Mesenchymal stem cell (in vitro differentiated cells and primary cell): ENCODE data around the gene SH3BP2.
A peak's percentile ranks its signal among the peaks of the same experiment; 100 is the strongest.

ENCODE experiments used
- DNase-seq: peaks from one replicate; pipeline ENCODE4 v3.0.0-alpha.2; 2013
- H2AFZ ChIP-seq: one replicate; pipeline ENCODE4 v1.6.1; 2013; ENCODE audit warnings: low read depth, mild to moderate bottlenecking, control low read depth, inconsistent platforms, low read length, moderate library complexity
- H2AK5ac ChIP-seq: 2 replicates; pipeline ENCODE4 v1.6.1; 2013; ENCODE audit warnings: low read length, moderate library complexity, mild to moderate bottlenecking, inconsistent platforms; ENCODE audit not compliant: severe bottlenecking
- H2BK120ac ChIP-seq: one replicate; pipeline ENCODE4 v1.6.1; 2013; ENCODE audit warnings: low read depth, mild to moderate bottlenecking, inconsistent platforms, low read length, moderate library complexity
- H2BK12ac ChIP-seq, 2 experiments: one replicate each; pipeline ENCODE4 v1.6.1; 2013; ENCODE audit warnings: inconsistent platforms in 2 of 2, low read length in 2 of 2, mild to moderate bottlenecking in 2 of 2, moderate library complexity in 2 of 2, control low read depth in 1 of 2
- H2BK15ac ChIP-seq: one replicate; pipeline ENCODE4 v1.6.1; 2013; ENCODE audit warnings: mild to moderate bottlenecking, low read depth, inconsistent platforms; ENCODE audit not compliant: poor library complexity, severe bottlenecking
- H2BK5ac ChIP-seq: 2 replicates; pipeline ENCODE4 v1.6.1; 2013; ENCODE audit warnings: low read depth, mild to moderate bottlenecking, low read length, control low read depth, inconsistent platforms; ENCODE audit not compliant: poor library complexity, severe bottlenecking
- H3K14ac ChIP-seq, 2 experiments: one replicate each; pipeline ENCODE4 v1.6.1; 2013; ENCODE audit warnings: inconsistent platforms in 2 of 2, low read length in 2 of 2, control low read depth in 1 of 2, mild to moderate bottlenecking in 1 of 2, moderate library complexity in 1 of 2
- H3K18ac ChIP-seq, 2 experiments: one replicate each; pipeline ENCODE4 v1.6.1; 2013; ENCODE audit warnings: inconsistent platforms in 2 of 2, low read length in 2 of 2, control low read depth in 1 of 2, low read depth in 1 of 2, mild to moderate bottlenecking in 1 of 2
- H3K23ac ChIP-seq, 2 experiments: one replicate each; pipeline ENCODE4 v1.6.1; 2013; ENCODE audit warnings: inconsistent platforms in 2 of 2, low read length in 2 of 2, mild to moderate bottlenecking in 2 of 2, moderate library complexity in 2 of 2, control low read depth in 1 of 2
- H3K27ac ChIP-seq: 2 replicates; pipeline ENCODE4 v1.5.1; 2013; ENCODE audit warnings: mild to moderate bottlenecking, moderate library complexity, low read length, control low read depth, inconsistent platforms; ENCODE audit not compliant: poor library complexity, severe bottlenecking
- H3K27me3 ChIP-seq, 2 experiments: 2 replicates each; pipeline versions ENCODE4 v1.6.1 to v1.7.0; 2013; ENCODE audit warnings: low read length in 2 of 2, mild to moderate bottlenecking in 2 of 2, moderate library complexity in 2 of 2, control low read depth in 1 of 2, inconsistent platforms in 1 of 2; ENCODE audit not compliant: control insufficient read depth in 1 of 2, insufficient read depth in 1 of 2
- H3K36me3 ChIP-seq, 2 experiments: 2 replicates each; pipeline versions ENCODE4 v1.6.1 to v1.7.0; 2013; ENCODE audit warnings: low read length in 2 of 2, control low read depth in 1 of 2, inconsistent platforms in 1 of 2, low read depth in 1 of 2, mild to moderate bottlenecking in 1 of 2; ENCODE audit not compliant: insufficient read depth in 2 of 2, control insufficient read depth in 1 of 2
- H3K4ac ChIP-seq, 2 experiments: one replicate each; pipeline ENCODE4 v1.6.1; 2013; ENCODE audit warnings: inconsistent platforms in 2 of 2, low read length in 2 of 2, mild to moderate bottlenecking in 2 of 2, moderate library complexity in 2 of 2, control low read depth in 1 of 2, low read depth in 1 of 2
- H3K4me1 ChIP-seq: 2 replicates; pipeline ENCODE4 v1.6.1; 2013; ENCODE audit warnings: low read depth, low read length, control low read depth; ENCODE audit not compliant: control insufficient read depth, insufficient read depth
- H3K4me2 ChIP-seq: 2 replicates; pipeline ENCODE4 v1.6.1; 2013; ENCODE audit warnings: low read length, mild to moderate bottlenecking, inconsistent platforms; ENCODE audit not compliant: poor library complexity, severe bottlenecking
- H3K4me3 ChIP-seq, 2 experiments: 2 replicates each; pipeline versions ENCODE4 v1.5.1 to v1.7.0; 2013; ENCODE audit warnings: low read length in 2 of 2, mild to moderate bottlenecking in 2 of 2, control low read depth in 1 of 2, low read depth in 1 of 2; ENCODE audit not compliant: insufficient read depth in 1 of 2
- H3K79me1 ChIP-seq: replicated peaks from 2 replicates; pipeline ENCODE4 v1.6.1; 2013; ENCODE audit warnings: mild to moderate bottlenecking, control low read depth, low read length, inconsistent platforms; ENCODE audit not compliant: poor library complexity, severe bottlenecking
- H3K9ac ChIP-seq: 2 replicates; pipeline ENCODE4 v1.7.0; 2013; ENCODE audit warnings: mild to moderate bottlenecking, low read length, moderate library complexity
- H3K9me3 ChIP-seq: 2 replicates; pipeline ENCODE4 v1.7.0; 2013; ENCODE audit warnings: mild to moderate bottlenecking, low read length; ENCODE audit not compliant: control insufficient read depth
- H4K8ac ChIP-seq: one replicate; pipeline ENCODE4 v1.6.1; 2013; ENCODE audit warnings: inconsistent platforms, mild to moderate bottlenecking, low read length, moderate library complexity
- H4K91ac ChIP-seq: one replicate; pipeline ENCODE4 v1.6.1; 2013; ENCODE audit warnings: mild to moderate bottlenecking, low read length, inconsistent platforms
- WGBS: methylation state at CpG from one replicate; pipeline ENCODE4 v1.1.7; 2013; ENCODE audit warnings: mixed read lengths; 5-methylcytosine and 5-hydroxymethylcytosine counted together

The SH3BP2 gene

GRCh38 chr4:2869659-2870058 is 76.8 kb downstream of the SH3BP2 start:
- no peak overlapping the region for H4K8ac ChIP-seq
- no peaks in the 10 kb centered on the region for H3K27me3 ChIP-seq
- H2AFZ ChIP-seq: no peak overlapping the region

DNA sequence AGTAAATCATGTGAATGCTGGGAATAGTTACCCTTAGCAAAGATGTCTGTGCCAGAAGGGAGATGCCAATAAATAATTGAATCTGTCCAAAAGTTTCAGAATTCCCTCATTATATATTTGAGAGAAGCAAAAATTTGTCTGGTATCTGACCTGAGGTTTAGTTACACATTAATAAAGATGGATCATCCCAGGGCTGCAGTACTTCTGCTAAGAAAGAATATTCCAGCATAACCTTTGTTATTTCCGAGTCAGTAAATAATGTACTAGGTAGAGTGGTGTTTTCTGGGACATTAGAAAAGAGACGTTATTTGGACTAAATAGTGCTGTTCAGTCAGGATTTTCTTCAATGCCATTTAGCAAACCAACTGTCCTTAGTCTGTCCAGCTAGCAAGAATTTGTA is 77.2 kb downstream of the SH3BP2 start:
- no peak overlapping the region for H2BK12ac ChIP-seq
- peaks cover 21% of the 10 kb centered on the region for H3K4me1 ChIP-seq
- no peak overlapping the region for H2BK5ac ChIP-seq
- H2BK15ac ChIP-seq: no peak overlapping the region
- no peak overlapping the region for H4K91ac ChIP-seq
- H3K14ac ChIP-seq: no peak overlapping the region
- no peak overlapping the region for H3K9ac ChIP-seq
- H3K4ac ChIP-seq: no peak overlapping the region
- 100% methylated on average over 2 of the region's 2 CpGs for WGBS
- H3K36me3 ChIP-seq: peaks cover 0 to 3% of the 10 kb centered on the region in 2 experiments
- H3K79me1 ChIP-seq: no peaks in the 10 kb centered on the region
- no peaks in the 10 kb centered on the region for H3K27me3 ChIP-seq
- H3K27ac ChIP-seq: peak overlapping the region; percentile 66
- no peak overlapping the region for H2BK120ac ChIP-seq
- no peak overlapping the region for H2AK5ac ChIP-seq
- no peak overlapping the region for H3K4me2 ChIP-seq
- H3K9me3 ChIP-seq: no peaks in the 10 kb centered on the region
- H3K18ac ChIP-seq: no peak overlapping the region
- no peak overlapping the region for H3K4me3 ChIP-seq
- no peak overlapping the region for H4K8ac ChIP-seq
- no peak overlapping the region for H3K23ac ChIP-seq
- DNase-seq: no peak
- H2AFZ ChIP-seq: no peak overlapping the region

More at GRCh38 chr4:2869659-2870058, 76.8 kb downstream of the SH3BP2 start:
- Histone ChIP-seq H3K4me1 (peaks cover 21% of the 10 kb centered on the region), H3K9ac (peak overlapping the region; percentile 62), H3K9me3 (no peaks in the 10 kb centered on the region), H2BK15ac (no peak overlapping the region), H3K4me3 (no peak overlapping the region), H3K4me2 (no peak overlapping the region), H3K36me3 (peaks cover 0 to 3% of the 10 kb centered on the region in 2 experiments), H3K23ac (no peak overlapping the region), H3K4ac (no peak overlapping the region), H3K79me1 (no peaks in the 10 kb centered on the region), H4K91ac (no peak overlapping the region), H2BK12ac (no peak overlapping the region), H3K18ac (no peak overlapping the region), H2AK5ac (no peak overlapping the region), H3K14ac (no peak overlapping the region), H3K27ac (peak overlapping the region; percentile 66), H2BK120ac (no peak overlapping the region), H2BK5ac (no peak overlapping the region)
- no peak for DNase-seq
- 89% methylated on average over 6 of the region's 6 CpGs for WGBS

DNA sequence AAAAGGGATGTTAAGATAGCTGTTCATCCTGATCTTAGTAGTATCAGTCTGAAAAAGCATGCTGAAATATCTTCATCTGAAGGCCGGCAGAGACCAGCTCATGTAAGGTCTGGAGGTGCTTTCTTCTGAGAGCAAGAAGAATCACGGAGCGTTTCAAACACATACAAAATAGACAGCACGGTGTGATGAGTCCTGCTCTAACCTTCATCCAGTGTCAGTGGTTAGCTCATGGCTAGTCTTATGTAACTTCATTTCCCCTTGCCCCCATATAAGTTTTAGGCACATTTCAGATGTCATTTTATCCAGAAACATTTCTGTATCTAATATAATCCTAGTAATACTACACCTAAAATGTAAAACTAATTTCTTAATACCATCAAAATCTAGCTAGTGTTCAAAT is 78.6 kb downstream of the SH3BP2 start:
- WGBS: 94% methylated on average over 4 of the region's 4 CpGs
- H3K9me3 ChIP-seq: no peaks in the 10 kb centered on the region
- no peak overlapping the region for H3K9ac ChIP-seq
- no peak overlapping the region for H3K27ac ChIP-seq
- H3K4me2 ChIP-seq: no peak overlapping the region
- H3K4ac ChIP-seq: no peak overlapping the region
- peaks cover 21% of the 10 kb centered on the region for H3K4me1 ChIP-seq
- no peak overlapping the region for H2BK15ac ChIP-seq
- H3K14ac ChIP-seq: no peak overlapping the region
- H3K27me3 ChIP-seq: no peaks in the 10 kb centered on the region
- H2AFZ ChIP-seq: no peak overlapping the region
- H4K91ac ChIP-seq: no peak overlapping the region
- no peak overlapping the region for H2BK120ac ChIP-seq
- H2AK5ac ChIP-seq: no peak overlapping the region
- DNase-seq: no peak
- no peak overlapping the region for H3K18ac ChIP-seq
- peaks cover 6 to 9% of the 10 kb centered on the region in 2 experiments for H3K36me3 ChIP-seq
- no peak overlapping the region for H4K8ac ChIP-seq
- H3K79me1 ChIP-seq: no peaks in the 10 kb centered on the region
- H2BK5ac ChIP-seq: no peak overlapping the region
- no peak overlapping the region for H3K23ac ChIP-seq
- no peak overlapping the region for H2BK12ac ChIP-seq
- H3K4me3 ChIP-seq: no peak overlapping the region

DNA sequence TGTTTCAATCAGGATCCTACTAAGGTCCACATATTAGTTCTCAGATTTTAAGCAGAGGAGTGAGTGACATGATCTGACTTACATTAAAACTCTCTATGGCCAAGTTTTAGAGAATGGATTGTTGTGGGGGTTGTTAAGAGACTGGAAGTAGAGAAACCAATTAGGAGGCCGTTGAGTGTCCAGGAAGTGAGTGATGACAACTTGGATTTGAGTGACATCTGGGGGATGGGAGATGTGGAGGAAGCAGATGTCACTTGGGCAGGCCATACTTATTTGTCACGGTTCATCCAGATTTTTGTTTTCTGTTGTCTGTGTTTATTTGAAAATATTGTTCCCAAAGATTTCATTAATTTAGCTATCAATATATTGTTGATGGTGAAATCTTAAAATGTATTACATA is 79.0 kb downstream of the SH3BP2 start:
- no peak overlapping the region for H4K8ac ChIP-seq
- WGBS: 15% methylated on average over 1 of the region's 2 CpGs
- H3K14ac ChIP-seq: no peak overlapping the region
- no peak overlapping the region for H2AK5ac ChIP-seq
- H3K4ac ChIP-seq: no peak overlapping the region
- H3K27me3 ChIP-seq: no peaks in the 10 kb centered on the region
- H2BK5ac ChIP-seq: no peak overlapping the region
- H3K4me3 ChIP-seq: no peak overlapping the region
- H3K9ac ChIP-seq: no peak overlapping the region
- peaks cover 9 to 10% of the 10 kb centered on the region in 2 experiments for H3K36me3 ChIP-seq
- no peak overlapping the region for H2BK120ac ChIP-seq
- H4K91ac ChIP-seq: no peak overlapping the region
- no peaks in the 10 kb centered on the region for H3K9me3 ChIP-seq
- no peak overlapping the region for H3K23ac ChIP-seq
- no peak overlapping the region for H2AFZ ChIP-seq
- H2BK15ac ChIP-seq: no peak overlapping the region
- no peak overlapping the region for H3K27ac ChIP-seq
- no peak overlapping the region for H3K4me2 ChIP-seq
- H3K79me1 ChIP-seq: no peaks in the 10 kb centered on the region
- peaks cover 20% of the 10 kb centered on the region for H3K4me1 ChIP-seq
- H3K18ac ChIP-seq: no peak overlapping the region
- DNase-seq: no peak
- no peak overlapping the region for H2BK12ac ChIP-seq
